ENCODE data around the gene PLCL2. TPM values are rescaled to one million over a fixed set of nuclear protein-coding genes. Genes with fewer than 3 reads are reported as not detected.

Gene PLCL2
- total and polyA plus RNA-seq, 2 donors (not counting 1 experiment from before 2014, with no cell fraction given), result 21.7 to 55.2 TPM

GRCh38 chr3:17079933-17080332 lies 195.2 kb downstream of the PLCL2 start:
- Histone ChIP-seq H3K27ac (ENCODE audit: low read length in 2 of 2) (no peak overlapping the region), H3K9ac (ENCODE audit: low read length) (no peak overlapping the region), H3K4me2 (replicated peaks; ENCODE audit: low read depth, low read length, poor library complexity, severe bottlenecking) (no peak overlapping the region), H4K20me1 (ENCODE audit: control insufficient read depth, insufficient read depth, low read length, poor library complexity, severe bottlenecking) (no peaks in the 10 kb centered on the region), H3K4me3 (ENCODE audit: control extremely low read depth in 1 of 5, extremely low read depth in 1 of 5, insufficient read depth in 1 of 5, low read depth in 2 of 5, low read length in 4 of 5) (no peak overlapping the region), H2AFZ (ENCODE audit: insufficient read depth, low read depth, low read length, poor library complexity, severe bottlenecking) (no peak overlapping the region), H3K4me1 (ENCODE audit: control insufficient read depth in 2 of 2, insufficient read depth in 2 of 2, low read length in 2 of 2) (no peaks in the 10 kb centered on the region), H3K9me3 (ENCODE audit: control extremely low read depth in 1 of 3, control insufficient read depth in 2 of 3, insufficient read depth in 1 of 3, low read length in 2 of 3) (no peaks in the 10 kb centered on the region), H3K79me2 (ENCODE audit: control insufficient read depth, insufficient read depth, low read length) (no peaks in the 10 kb centered on the region), H3K36me3 (replicated peaks in 1 of 2; ENCODE audit: control extremely low read depth in 1 of 2, control insufficient read depth in 1 of 2, extremely low read depth in 1 of 2, insufficient read depth in 2 of 2, low read length in 1 of 2) (peaks cover 15 to 60% of the 10 kb centered on the region in 2 experiments), H3K27me3 (replicated peaks in 1 of 4; ENCODE audit: control extremely low read depth in 1 of 4, control insufficient read depth in 3 of 4, insufficient read depth in 4 of 4, low read length in 3 of 4) (no peaks in the 10 kb centered on the region)
- no peak for DNase-seq
- 88% methylated on average over 5 of the region's 6 CpGs for WGBS (ENCODE audit: insufficient coverage)
- Mint-ChIP-seq H3K27ac (no peak overlapping the region), H3K9me3 (ENCODE audit: insufficient read depth) (no peaks in the 10 kb centered on the region), H3K27me3 (no peaks in the 10 kb centered on the region), H3K4me1 (peaks cover 2% of the 10 kb centered on the region), H3K4me3 (no peak overlapping the region)
- ATAC-seq (ENCODE audit: low read depth), result no peak
- ChIA-PET POLR2A (no interaction called here), CTCF (no interaction called here)
- intact Hi-C loops (cut with micrococcal nuclease), result no loop called here
- TF ChIP-seq CTCF (IDR thresholded peaks at IDR 0.05) (no peak), EZH2 (IDR thresholded peaks at IDR 0.05; ENCODE audit: borderline replicate concordance, insufficient read depth, low read depth, low read length, poor library complexity, severe bottlenecking) (no peak)

- no peak overlapping the region for H3K27ac ChIP-seq (ENCODE audit: low read length in 2 of 2)
- no peak overlapping the region for H3K9ac ChIP-seq (ENCODE audit: low read length)
- no peaks in the 10 kb centered on the region for H3K79me2 ChIP-seq (ENCODE audit: control insufficient read depth, insufficient read depth, low read length)
- H3K4me1 Mint-ChIP-seq, result no peaks in the 10 kb centered on the region
- no peak overlapping the region for H3K27ac Mint-ChIP-seq
- no peak overlapping the region for H2AFZ ChIP-seq (ENCODE audit: insufficient read depth, low read depth, low read length, poor library complexity, severe bottlenecking)
- peaks cover 12 to 60% of the 10 kb centered on the region in 2 experiments for H3K36me3 ChIP-seq (replicated peaks in 1 of 2; ENCODE audit: control extremely low read depth in 1 of 2, control insufficient read depth in 1 of 2, extremely low read depth in 1 of 2, insufficient read depth in 2 of 2, low read length in 1 of 2)
- H3K4me3 ChIP-seq (ENCODE audit: control extremely low read depth in 1 of 5, extremely low read depth in 1 of 5, insufficient read depth in 1 of 5, low read depth in 2 of 5, low read length in 4 of 5), result no peak overlapping the region
- no peak overlapping the region for H3K4me2 ChIP-seq (replicated peaks; ENCODE audit: low read depth, low read length, poor library complexity, severe bottlenecking)
- DNase-seq (no peak), ATAC-seq (ENCODE audit: low read depth) (no peak)
- H3K27me3 ChIP-seq (replicated peaks in 1 of 4; ENCODE audit: control extremely low read depth in 1 of 4, control insufficient read depth in 3 of 4, insufficient read depth in 4 of 4, low read length in 3 of 4), result no peaks in the 10 kb centered on the region
- ChIA-PET CTCF (interaction anchor here (1.1 kb wide), 1 partner anchor 35 kb away, joined by 4 read pairs; no protein-coding TSS in a partner anchor), POLR2A (no interaction called here)
- no peak overlapping the region for H3K4me3 Mint-ChIP-seq
- no peaks in the 10 kb centered on the region for H4K20me1 ChIP-seq (ENCODE audit: control insufficient read depth, insufficient read depth, low read length, poor library complexity, severe bottlenecking)
- H3K9me3 ChIP-seq (ENCODE audit: control extremely low read depth in 1 of 3, control insufficient read depth in 2 of 3, insufficient read depth in 1 of 3, low read length in 2 of 3), result no peaks in the 10 kb centered on the region
- WGBS (ENCODE audit: insufficient coverage), result 92% methylated on average over 4 of the region's 4 CpGs
- H3K9me3 Mint-ChIP-seq (ENCODE audit: insufficient read depth), result no peaks in the 10 kb centered on the region
- no peak for TF ChIP-seq CTCF (IDR thresholded peaks at IDR 0.05)
- TF ChIP-seq EZH2 (IDR thresholded peaks at IDR 0.05; ENCODE audit: borderline replicate concordance, insufficient read depth, low read depth, low read length, poor library complexity, severe bottlenecking), result no peak
- H3K27me3 Mint-ChIP-seq, result no peaks in the 10 kb centered on the region
- no peaks in the 10 kb centered on the region for H3K4me1 ChIP-seq (ENCODE audit: control insufficient read depth in 2 of 2, insufficient read depth in 2 of 2, low read length in 2 of 2)
- intact Hi-C loops (cut with micrococcal nuclease), result no loop called here
Observed at GRCh38 chr3:17081520-17081919, 196.8 kb downstream of the PLCL2 start.

All from B cell (primary cell).